GM18861 (cell line): ENCODE data around the gene COL20A1.
"Not testable (repeated sequence)": the region's sequence is repeated elsewhere in the genome, so short reads cannot be mapped to it uniquely, and the experiment has no call there.

ENCODE experiments used
- ATAC-seq: cut with Tn5 transposase; IDR thresholded peaks from one replicate; pipeline ENCODE4 v1.9.1; 2021; ENCODE audit not compliant: unreplicated experiment

COL20A1 gene

DNA sequence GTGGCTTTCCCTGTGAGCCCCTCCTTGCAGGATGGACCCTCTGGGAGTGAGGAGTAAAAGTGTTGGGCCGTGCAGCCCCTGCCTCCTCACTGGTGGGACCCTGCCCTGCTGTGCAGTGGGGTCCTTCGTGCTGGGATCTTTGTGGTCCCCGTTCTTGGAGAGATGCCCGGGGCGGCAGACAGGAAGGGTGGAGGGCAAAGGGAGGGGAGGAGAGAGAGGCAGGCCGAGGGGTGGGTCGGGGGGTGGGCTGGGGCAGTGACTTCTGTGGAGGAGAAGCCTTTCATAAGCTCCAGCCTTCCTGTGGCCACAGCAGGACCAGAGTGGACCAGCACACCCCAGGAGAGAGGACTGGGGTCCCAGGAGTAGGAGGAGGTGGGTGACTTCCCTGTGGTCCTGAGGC, at the start of gene COL20A1:
Gene COL20A1, plus strand, starts transcription at position 283 of the 400 bp plus-strand sequence. CDS start 1,922 bp downstream, outside the sequence.
- ATAC-seq, result no peak

DNA sequence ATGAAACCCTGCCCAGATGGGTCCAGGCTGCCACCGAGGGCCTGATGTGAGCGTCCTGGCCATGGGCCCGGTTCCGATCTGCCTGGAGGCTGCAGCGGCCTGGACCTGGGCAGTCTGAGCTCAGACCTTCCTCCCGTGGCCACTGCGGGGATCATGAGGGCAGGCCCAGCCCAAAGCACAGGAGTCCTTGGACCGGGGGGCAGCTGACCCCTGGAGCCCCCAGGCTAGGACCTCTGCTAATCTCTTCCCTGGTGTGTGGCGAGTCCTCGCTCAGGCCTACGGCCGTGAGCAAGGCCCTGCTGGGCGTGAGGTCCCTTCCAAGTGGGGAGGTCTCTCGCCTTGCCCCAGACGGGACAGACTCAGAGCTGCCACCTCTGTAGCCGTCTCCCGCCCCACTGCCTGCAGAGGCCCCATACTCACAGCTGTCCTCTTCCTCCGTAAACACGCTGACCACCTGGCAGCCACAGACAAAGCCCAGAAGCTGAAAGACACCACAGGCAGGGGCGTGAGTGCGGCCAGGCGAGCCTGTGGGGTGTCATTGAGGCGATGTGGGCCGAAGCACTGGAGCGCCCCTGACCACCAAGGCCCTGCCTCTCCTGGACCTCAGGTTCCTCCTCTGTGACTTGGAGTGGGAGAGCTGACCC, 49.3 kb upstream of the COL20A1 start:
- no peak for ATAC-seq

GRCh38 chr20:63244468-63244867, 48.5 kb upstream of the COL20A1 start:
- ATAC-seq, result no peak

- ATAC-seq, result no peak
Measured at GRCh38 chr20:63246490-63247288, 46.3 kb upstream of the COL20A1 start.

- ATAC-seq, result no peak
Measured at GRCh38 chr20:63247671-63248228, 45.2 kb upstream of the COL20A1 start.

DNA sequence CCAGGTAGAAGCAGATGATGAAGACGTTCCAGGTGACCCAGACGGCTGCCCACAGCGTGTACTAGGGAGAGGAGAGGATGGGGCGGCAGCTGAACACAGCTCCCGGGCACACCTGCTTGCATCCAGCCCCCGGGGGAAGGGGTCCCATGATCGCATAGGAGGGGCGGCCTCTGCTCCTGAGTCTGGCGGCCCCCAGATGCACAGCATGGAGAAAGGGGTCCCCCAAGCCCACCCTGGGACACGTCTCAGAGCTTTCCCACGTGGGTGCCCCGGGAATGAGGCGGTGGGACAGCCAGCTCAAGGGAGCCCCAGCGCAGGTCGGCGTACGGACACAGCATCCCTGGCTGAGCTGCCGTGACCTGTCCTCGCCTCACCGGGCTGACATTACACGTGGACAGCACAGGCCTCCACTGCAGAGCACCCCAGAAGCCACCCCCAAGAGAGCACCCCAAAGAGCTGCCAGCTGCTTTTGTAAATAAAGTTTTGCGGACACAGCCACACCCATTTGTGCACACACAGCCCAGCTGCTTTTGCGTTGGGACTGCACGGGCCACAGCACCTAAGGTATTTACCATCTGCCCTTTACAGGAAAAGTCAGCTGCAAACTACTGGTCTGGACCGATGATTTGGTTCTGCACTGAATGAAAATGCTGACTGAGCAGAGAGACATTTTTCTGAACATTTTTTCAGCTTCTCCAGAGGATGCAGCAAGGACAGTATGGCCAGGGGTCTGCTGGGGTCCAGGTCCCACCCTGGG, 44.0 kb upstream of the COL20A1 start:
- no peak for ATAC-seq

DNA sequence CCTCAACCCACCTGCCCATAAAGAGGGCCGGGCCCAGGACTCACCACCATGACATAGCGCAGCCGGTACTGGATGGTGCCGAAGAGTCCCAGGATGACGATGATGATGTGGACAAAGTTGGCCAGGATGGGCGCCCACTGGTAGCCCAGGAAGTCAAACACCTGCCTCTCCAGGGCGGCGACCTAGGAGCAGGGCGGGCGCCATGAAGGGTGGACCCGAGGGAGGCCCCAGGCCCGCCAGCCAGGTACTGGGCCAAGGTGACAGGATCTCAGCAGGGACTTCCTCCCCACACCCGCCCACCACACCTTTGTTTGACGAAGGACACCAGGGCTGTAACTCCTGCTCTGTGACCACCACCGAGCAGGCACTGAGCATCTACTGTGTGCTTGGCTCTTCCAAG, 43.1 kb upstream of the COL20A1 start:
- ATAC-seq, result no peak

- ATAC-seq, result not testable (repeated sequence)
Measured at GRCh38 chr20:63251350-63251749, 41.6 kb upstream of the COL20A1 start.

- ATAC-seq, result no peak
Measured at GRCh38 chr20:63252284-63252711, 40.7 kb upstream of the COL20A1 start.

DNA sequence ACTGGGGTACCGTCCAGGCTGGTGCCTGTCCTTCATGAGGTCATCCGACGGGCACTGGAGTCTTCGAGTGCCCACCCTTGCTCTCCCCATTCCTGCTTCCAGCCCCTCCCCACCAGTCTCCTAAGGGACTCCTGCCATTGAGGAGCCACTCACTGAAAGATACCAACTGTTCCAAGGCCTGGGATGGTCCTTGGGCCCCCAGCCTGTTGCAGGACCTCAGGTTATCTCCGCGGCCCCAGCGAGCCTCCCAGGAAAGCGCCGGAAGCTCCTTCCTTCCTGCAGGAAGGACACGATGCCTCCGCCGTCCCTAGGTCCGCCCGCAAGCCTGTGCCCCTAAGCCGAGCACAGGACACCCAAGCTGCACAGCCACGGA, 39.9 kb upstream of the COL20A1 start:
- no peak for ATAC-seq

DNA sequence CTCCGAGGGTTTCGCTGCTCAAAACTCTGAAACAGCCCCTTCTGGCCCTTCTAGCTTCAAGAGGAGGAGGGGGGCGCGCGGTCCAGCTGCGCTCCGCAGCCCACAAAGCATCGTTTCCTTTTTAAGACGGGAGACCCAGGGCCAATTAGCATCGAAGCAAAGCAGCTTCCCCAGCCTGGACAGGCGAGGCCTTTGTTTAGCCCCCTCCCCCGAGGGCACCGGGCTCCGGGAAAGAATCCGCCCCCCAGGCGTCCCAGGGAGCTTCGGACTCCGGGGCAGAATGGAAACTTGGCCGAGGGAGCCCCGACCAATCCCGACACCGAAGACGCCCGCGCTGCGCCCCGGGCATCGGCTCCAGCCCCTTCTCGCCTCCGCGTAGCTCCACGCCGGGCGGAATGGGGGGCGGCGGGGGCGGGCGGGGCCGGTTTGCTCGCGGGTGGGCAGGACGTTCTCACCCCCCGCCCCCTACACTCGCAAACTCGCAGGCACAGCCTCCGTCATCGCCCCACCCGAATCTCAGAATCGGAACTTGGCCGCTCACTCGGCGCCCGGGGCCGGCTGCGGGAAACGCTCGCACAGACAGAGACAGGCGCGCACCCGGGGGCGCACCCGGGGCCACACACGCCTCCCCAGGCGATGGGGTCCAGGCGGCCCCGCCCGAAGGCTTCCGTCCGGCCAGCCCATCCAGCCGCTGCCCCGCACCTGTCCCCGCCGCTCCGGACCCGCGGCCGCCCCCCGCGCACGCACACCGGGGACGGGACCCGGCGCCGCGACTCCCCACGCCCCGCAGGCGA, 39.4 kb upstream of the COL20A1 start:
- no peak for ATAC-seq

GRCh38 chr20:63254232-63254605, 38.8 kb upstream of the COL20A1 start, which contains the start of gene NKAIN4:
Gene NKAIN4, minus strand, starts transcription at chr20:63254463. Its CDS starts 13 bp downstream, at chr20:63254450.
- no peak for ATAC-seq

GRCh38 chr20:63254606-63255384, 38.2 kb upstream of the COL20A1 start:
- no peak for ATAC-seq

DNA sequence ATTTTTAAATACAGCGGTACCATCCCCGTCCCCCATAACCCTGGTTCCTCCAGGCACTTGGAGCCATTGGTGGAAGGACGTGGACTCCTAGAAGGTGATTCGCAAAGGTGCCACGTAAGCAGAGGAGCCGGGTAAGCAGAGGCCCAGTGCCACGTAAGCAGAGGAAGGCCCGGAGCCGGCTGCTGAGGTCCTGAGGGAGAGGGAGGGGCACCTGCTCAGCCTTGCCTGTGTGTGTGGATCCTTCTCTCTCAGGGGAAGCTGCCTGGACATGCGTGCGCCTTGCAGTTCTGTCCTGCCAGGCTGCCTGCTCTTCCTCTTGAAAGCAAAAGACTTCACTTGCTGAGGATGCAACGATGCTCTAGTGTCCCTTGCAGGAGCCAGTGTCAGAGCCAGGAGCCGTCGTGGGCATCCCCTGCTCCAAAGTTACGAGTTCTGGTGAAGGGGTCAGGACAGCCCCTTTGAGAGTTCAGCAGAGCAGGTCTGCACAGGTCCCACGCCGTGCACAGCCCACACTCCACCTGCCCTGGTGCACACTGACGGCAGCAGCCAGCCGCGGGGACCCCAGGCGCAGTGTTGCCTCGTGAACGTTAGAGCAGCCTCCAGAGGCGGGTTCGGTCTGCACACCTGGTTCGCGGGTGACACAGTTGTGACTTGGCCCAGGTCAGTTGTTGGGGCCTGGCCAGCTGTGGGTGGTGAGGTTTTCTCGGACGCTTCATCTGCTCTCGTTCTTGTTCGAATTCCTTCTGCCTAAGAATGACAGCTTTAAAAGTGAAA, 36.9 kb upstream of the COL20A1 start:
- ATAC-seq, result no peak

DNA sequence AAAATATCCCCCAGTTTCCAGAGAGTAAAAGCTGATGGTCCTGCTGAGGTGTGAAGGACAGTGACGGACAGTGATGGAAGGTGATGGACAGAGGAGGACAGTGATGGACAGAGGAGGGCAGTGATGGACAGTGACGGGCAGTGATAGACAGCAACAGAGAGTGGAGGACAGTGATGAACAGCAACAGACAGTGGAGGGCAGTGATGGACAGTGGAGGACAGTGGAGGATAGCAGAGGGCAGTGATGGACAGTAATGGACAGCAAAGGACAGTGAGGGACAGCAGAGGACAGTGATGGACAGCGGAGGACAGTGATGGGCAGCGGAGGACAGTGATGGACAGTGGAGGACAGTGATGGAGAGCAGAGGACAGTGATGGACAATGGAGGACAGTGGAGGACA, 36.0 kb upstream of the COL20A1 start:
- ATAC-seq, result no peak

- no peak for ATAC-seq
Measured at GRCh38 chr20:63257629-63258028, 35.4 kb upstream of the COL20A1 start.

GRCh38 chr20:63258781-63259180, 34.2 kb upstream of the COL20A1 start:
- no peak for ATAC-seq

DNA sequence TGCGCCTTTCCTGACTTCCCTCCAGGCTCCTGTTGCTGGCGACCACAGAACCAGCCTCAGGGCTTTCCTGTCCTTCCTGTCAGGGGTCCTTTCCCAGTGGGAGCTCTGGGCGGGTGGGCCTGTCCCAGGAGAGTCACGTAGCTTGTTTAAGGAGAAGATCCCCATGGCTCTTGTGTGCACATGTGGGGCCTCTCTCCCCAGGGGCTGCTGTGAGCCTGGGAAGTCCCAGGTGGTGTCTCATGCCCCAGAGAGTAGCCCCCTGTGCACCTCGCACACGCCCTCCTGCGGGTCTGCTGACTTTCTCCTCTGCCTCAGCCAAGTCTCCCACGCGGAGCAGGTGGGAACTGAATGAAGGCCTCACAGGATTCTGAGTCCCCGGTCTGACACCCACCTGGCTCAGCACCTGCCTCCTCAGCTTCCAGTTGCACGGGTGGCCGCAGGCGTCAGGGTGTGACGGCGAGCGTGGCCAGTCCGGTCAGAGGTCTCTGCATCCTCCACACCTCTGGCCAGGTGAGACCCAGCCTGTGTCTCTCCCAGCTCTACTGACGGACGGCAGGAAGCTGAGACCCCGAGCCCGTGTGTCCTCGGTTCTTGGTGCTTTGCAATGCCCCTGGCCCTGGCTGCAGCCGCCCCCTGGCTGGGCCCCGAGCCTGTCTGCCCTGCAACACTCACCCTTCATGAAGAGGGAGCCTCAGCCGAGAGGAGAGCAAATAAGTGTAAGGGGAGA, 33.1 kb upstream of the COL20A1 start:
- no peak for ATAC-seq
